NCI-H2107 treated with DMSO at 0.1 percent for 48 hours (cell line): ENCODE data around the gene ADGB.
A peak's percentile ranks its signal among the peaks of the same experiment; 100 is the strongest.
"Not testable (repeated sequence)": the region's sequence is repeated elsewhere in the genome, so short reads cannot be mapped to it uniquely, and the experiment has no call there.

Experiments used
- DNase-seq: peaks from one replicate; lab custom pipeline; 2025; ENCODE audit not compliant: unreplicated experiment; lab: John Stamatoyannopoulos, UW

The ADGB gene

GRCh38 chr6:146814148-146814750, 215.5 kb downstream of the ADGB start:
- no peak for DNase-seq

- not testable (repeated sequence) for DNase-seq
These were observed 217.0 kb downstream of the ADGB start for GRCh38 chr6:146815511-146816462.

- no peak for DNase-seq
These were observed 221.0 kb downstream of the ADGB start for GRCh38 chr6:146819596-146820320.

GRCh38 chr6:146827216-146827928, 228.6 kb downstream of the ADGB start:
- DNase-seq: no peak

GRCh38 chr6:146829792-146830565, 231.2 kb downstream of the ADGB start:
- DNase-seq: no peak

- DNase-seq: no peak
These were observed 234.4 kb downstream of the ADGB start for GRCh38 chr6:146833157-146833556.

- DNase-seq: no peak
These were observed 241.4 kb downstream of the ADGB start for GRCh38 chr6:146840216-146840615.

GRCh38 chr6:146840641-146841040, 241.9 kb downstream of the ADGB start:
- DNase-seq: no peak

GRCh38 chr6:146847426-146847825, 248.7 kb downstream of the ADGB start:
- no peak for DNase-seq

GRCh38 chr6:146850238-146850896, 251.6 kb downstream of the ADGB start:
- no peak for DNase-seq

- no peak for DNase-seq
These were observed 252.2 kb downstream of the ADGB start for GRCh38 chr6:146850981-146851380.

GRCh38 chr6:146851837-146852236, 253.1 kb downstream of the ADGB start:
- no peak for DNase-seq

GRCh38 chr6:146854521-146855255, 255.9 kb downstream of the ADGB start:
- not testable (repeated sequence) for DNase-seq

- DNase-seq: no peak
These were observed 257.1 kb downstream of the ADGB start for GRCh38 chr6:146855889-146856288.

- no peak for DNase-seq
These were observed 257.5 kb downstream of the ADGB start for GRCh38 chr6:146856296-146856695.

- DNase-seq: peak; percentile 10
These were observed 258.6 kb downstream of the ADGB start for GRCh38 chr6:146857180-146857979.

- no peak for DNase-seq
These were observed 259.2 kb downstream of the ADGB start for GRCh38 chr6:146857980-146858347.

- DNase-seq: no peak
These were observed 260.4 kb downstream of the ADGB start for GRCh38 chr6:146859206-146859605.
